HG03066 (cell line): ENCODE results near the gene TTLL5.
"Not testable (repeated sequence)": the region's sequence is repeated elsewhere in the genome, so short reads cannot be mapped to it uniquely, and the experiment has no call there.

Source experiments
- ATAC-seq: cut with Tn5 transposase; IDR thresholded peaks from one replicate; pipeline ENCODE4 v1.9.1; 2021; ENCODE audit warnings: low read depth; ENCODE audit not compliant: unreplicated experiment

TTLL5 gene

DNA sequence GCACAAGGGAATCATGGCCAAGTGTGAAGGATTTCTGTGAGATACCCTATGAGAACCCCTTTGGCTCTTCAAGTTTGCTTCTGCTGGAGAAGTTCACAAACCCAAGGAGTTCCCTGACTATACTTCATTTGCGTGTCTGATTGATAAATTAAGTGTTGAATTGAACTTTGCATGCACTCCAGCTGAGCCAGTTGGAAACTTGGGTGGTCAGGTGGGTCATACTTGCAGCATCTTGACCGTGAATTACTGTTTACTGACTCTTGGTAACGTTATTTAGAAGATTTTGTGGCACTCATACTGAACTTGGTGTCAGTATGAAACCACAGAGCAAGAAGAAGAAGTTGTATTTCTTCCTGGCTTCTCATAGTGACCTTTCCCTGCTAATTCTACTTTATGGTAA lies 243.3 kb downstream of the TTLL5 start:
- ATAC-seq: no peak

DNA sequence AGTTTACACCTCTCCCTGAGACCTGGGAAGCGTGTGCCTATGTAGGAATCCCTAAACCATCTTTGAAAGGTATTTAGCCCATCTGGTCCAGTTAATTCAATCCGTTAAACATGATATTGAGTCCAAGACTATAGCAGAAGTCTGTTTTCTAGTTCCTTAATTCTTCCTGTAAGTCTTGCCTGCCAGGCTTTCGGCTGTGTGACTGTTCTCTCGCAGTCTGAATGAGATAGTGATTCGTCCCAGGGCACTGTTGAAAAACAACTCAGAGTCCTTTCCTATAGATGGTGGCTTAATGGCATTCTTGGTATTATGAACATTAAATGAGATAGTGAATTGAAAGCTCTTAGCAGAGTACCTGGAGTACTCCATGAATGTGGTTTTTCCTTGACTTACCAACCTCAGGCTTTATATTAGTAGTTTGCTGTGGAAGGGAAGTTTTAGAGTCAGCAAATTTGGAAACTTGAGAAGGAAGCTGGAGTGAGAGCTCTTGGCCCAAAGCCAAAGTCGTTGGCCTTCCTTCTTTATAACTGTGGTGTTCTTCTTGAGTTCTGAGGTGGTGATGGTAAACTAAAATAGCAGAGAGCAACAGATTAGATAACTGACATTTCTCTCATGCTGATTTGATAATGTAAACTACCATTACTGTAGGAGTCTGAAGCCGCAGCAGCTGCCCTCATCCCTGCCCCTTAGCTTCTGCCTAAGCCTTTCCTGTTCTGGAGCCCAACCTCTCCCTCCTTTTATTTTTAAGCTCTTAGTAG lies 244.3 kb downstream of the TTLL5 start:
- ATAC-seq: no peak

DNA sequence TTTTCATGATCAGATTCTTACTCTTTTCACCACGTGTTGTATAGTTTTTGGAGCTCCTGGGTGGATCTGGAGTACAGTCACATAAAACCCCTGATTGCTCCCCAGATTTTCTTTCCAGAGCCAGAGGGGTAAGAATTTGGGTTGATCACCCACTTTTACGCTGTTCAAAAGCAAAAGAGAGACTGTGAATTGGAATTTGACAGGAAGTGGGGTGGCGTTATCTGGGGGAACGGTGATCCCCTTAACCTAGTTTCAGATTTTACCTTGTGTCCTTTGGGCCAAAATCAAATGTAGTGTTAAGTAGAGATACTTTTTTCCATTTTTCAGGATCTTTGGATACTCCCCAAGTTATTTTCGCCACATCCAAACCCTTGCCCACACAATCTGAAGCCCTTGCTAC lies 245.2 kb downstream of the TTLL5 start:
- no peak for ATAC-seq

DNA sequence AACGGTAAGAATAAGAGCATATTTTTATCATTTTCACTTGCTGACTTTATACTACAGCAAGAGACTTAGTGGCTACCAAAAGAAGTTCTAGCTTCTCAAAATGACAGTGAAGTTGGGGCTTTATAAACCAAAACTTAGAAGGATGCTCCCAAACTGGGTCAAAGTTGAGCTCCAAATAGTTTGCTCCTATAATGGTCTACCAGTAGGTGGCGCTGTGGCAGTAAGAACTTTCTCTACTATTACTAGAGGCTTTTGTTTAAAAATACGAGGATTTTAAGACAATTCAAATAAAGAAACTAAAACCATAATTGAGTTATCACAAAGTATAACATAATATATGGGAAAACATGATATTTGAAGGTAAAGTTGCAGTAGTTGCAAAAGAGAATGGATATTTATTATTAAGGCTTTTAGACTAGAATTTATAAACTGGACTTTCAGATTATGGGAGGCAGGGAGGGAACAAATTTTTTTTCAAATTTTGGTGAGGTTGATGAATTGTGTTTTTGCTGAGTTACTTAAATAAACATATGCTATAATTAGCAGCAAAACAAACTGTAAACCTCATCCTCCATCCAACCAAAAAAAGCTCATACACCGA lies 245.7 kb downstream of the TTLL5 start:
- no peak for ATAC-seq

DNA sequence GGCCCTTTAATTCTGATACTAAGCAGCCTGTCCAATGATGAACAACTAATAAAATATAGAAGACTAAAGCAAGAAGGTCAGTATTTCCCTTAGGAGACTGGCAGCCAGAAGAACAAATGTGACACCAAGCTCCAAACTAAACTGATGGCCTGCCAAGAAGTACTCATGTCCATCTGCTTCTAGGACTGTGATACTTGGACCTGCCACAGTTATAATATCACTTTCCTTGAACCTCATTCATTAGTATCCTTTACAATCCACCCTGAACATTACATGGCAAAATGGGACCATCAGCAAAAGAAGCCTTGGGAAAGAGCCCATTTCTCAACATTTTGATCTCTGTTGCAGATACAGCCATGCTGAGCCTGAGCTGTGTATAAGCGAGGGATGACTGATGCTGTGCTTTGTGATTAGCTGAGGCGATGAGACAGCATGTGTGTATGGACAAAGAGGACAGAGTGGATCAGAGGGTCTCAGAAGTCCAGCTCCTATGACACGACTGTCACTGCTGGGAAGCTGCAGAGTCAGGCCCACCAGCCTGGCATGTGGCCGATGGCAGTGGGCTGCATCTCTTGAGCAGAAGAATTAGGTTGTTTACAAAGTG lies 246.8 kb downstream of the TTLL5 start:
- no peak for ATAC-seq

DNA sequence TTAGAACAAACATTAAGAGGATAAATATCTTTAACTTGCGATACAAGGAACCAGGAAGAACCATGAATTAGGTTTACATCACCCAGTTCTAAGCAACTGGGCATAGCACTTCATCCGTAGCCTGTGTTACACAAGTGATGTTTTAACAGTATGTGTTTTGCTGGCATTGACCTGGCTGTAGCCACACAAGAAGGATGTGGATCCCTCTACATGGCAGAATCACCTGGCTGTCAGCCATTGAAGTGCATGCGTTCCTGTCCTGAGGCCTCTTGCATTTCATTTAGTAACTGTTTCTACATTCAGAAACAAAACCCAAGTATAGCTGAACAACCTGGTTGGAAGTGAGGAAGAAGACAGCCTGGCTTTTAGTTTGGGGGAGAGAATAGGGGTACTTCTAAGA lies 248.6 kb downstream of the TTLL5 start:
- ATAC-seq: no peak

DNA sequence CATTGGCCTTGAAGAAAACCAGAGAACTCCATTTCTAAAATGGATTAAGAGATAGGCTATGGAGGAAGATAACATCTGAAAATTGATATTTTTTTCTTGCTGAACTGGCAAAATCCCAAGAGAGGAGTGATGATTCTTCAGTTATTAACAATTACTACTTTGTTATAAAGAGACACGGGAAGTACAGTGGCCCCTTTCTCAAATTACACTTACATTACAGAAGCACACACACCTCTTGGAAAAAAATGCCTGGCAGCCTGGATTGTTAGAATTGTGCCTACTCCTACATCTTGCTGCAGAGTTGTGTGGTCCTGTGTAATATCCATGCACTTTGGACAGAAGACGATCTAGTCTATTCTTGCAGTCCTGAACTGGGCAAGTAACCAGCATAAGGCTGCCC lies 249.0 kb downstream of the TTLL5 start:
- ATAC-seq: no peak

DNA sequence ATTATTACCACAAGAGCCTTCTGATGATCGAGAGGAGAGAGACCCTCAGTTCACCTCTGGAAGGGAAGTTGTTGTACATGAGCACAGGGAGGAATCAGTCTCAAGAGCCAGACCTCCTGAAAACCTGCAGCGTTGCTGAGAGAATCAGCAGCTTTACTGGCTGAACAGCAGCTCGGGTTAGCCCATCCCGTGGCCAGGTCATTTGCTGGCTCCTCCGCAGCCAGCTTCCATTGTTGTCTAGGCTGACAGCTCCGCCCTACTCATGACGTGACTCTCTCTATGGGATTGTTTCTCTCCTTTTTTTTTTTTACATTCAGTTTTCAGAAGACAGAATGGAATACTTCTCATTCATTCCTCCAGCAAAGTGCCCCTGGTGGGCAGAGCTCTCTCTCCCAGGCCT lies 250.8 kb downstream of the TTLL5 start:
- no peak for ATAC-seq

DNA sequence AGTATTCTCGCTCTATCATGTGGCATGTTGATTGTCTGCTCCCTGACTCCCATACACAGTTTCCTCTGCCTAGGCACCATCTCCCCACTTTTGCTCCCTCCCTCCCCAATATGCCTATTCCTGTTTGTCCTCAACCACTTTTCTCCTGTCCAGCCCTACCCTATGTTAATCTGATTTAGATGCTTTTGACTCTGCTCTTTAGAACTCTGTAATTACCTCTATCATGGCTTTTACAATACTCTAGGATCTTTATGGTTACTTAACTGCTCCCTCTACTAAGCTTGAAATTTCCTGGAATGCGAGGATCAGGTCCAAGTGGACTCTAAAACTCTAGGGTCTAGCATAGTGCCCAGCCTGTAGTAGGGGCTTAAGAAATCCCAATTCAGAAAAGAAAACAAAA lies 252.1 kb downstream of the TTLL5 start:
- no peak for ATAC-seq

DNA sequence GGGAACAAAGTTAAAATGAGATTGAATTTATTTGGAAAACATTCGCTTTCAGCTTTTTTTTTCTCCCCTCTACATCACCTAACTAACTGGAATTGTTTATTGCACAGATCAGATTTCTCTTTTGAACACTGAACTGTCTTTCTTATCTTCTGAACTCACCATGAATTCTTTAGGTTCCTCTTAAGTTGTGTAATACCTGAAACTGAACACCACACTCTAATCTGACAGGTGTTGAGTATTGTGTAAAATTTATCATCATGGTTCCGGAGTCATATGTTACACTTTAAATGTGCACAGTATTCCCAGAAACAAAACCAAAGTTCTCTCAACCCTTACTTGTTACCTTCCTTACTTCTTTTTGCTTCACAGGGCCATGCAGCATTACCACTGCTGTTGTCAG lies 254.0 kb downstream of the TTLL5 start:
- ATAC-seq: no peak

DNA sequence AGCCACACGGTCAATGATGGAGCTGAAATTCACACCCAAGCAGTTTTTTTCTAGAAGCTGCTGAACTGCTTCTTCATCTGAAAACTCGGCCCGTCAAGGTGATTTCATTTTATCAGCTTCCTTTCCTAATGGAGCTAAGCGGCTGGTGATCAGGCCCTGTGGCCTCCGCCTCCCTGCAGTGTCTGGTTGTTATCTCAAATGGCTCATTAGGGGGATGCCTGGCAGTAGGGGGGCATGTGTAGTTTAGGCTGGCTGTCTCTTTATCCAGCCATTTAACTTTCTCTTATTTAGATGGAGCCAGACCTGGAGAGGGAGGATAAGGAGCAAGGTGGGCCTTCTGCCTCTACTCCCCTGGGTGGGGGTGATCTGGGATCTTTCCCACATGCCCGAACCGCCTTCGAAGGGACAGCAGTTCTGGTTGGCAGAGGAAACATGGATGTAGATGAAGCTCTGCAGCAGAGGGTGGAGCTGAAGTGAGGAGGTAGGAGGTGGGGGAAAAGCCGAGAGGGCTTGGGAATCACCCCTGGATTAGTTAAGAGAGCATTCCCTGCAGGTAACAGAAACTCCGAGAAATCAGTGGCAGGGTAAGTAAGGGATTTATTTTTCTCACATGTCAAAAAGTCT lies 256.4 kb downstream of the TTLL5 start:
- no peak for ATAC-seq

DNA sequence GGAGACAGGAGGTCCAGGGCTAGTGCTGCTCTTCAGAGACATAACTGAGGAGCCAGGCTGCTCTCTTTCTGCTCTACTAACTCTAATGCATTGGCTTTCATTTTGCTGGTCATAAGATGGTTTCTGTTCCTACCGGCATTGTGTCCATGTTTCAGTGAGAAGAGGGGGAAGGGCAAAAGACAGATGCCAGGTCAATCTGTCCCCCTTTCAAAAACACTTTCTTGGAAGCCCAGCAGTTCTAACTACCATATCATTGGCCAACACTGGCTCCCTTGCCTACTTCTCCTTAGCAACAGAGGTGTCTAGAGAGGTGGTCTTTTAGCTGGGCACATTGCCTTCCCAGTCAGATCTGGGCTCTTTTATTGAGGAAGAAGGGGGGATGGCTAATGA lies 256.9 kb downstream of the TTLL5 start:
- no peak for ATAC-seq

DNA sequence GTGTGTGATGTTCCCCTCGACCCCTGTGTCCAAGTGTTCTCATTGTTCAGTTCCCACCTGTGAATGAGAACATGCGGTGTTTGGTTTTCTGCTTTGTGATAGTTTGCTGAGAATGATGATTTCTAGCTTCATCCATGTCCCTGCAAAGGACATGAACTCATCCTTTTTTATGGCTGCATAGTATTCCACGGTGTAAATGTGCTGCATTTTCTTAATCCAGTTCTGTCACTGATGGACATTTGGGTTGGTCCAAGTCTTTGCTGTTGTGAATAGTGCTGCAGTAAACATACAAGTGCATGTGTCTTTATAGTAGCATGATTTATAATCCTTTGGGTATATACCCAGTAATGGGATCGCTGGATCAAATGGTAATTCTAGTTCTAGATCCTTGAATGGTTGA lies 259.4 kb downstream of the TTLL5 start:
- not testable (repeated sequence) for ATAC-seq

DNA sequence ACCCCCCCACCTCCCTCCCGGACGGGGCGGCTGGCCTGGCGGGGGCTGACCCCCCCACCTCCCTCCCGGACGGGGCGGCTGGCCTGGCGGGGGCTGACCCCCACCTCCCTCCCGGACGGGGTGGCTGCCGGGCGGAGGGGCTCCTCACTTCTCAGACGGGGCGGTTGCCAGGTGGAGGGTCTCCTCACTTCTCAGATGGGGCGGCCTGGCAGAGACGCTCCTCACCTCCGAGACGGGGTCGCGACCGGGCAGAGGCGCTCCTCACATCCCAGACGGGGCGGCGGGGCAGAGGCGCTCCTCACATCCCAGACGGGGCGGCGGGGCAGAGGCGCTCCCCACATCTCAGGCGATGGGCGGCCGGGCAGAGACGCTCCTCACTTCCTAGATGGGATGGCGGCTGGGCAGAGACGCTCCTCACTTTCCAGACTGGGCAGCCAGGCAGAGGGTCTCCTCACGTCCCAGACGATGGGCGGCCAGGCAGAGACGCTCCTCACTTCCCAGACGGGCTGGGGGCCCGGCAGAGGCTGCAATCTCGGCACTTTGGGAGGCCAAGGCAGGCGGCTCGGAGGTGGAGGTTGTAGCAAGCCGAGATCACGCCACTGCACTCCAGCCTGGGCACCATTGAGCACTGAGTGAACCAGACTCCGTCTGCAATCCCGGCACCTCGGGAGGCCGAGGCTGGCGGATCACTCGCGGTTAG lies 264.2 kb downstream of the TTLL5 start:
- not testable (repeated sequence) for ATAC-seq

DNA sequence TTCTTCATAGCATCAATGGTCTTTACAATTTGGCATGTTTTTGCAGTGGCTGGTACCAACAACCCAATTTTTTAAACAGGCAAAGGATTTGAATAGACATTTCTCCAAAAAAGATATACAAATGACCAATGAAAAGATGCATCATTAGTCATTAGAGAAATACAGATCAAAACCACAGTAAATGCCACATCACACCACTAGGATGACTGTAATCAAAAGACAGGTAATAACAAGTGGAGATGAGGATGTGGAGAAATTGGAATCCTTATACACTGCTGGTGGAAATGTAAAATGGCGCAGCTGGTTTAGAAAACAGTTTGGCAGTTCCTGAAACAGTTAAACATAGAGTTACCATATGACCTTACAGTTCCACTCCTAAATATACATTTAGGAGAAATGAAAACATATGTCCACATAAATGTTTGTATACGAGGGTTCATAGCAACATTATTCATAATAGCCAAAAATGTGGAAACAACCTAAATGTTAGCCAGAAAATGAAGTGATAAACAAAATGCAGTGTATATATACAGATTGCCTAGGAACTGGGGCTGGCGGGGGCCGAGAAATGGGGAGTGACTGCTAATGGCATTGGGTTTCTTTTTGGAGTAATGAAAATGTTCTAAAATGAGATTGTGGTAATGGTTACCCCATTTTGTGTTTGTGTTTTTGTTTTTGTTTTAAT lies 265.5 kb downstream of the TTLL5 start:
- no peak for ATAC-seq

DNA sequence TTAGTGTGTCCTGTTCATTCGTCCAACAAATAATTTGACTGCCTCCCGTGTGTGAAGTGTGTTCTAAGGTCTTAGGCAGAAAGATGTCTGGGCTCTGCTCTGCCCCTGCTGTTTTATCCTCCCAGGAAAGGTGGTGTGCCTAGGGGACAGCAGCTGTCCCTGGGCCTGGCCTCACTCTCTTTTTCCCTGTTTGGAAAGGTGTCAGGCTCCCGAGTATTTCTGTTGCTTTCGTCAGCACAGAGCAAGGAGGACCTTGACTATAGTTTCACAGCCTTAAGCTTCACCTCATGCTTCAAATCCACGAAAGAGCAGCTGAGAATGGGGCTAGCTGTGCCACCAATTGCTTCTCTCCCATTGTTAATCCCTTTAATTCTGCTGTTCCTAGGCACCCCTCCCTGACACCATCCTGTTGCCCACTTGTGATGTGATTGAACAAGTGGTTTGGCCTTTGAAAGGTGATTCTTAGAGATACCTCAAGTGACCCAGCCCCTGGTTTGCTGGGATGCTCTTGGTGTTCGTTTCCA lies 266.6 kb downstream of the TTLL5 start:
- ATAC-seq: no peak

DNA sequence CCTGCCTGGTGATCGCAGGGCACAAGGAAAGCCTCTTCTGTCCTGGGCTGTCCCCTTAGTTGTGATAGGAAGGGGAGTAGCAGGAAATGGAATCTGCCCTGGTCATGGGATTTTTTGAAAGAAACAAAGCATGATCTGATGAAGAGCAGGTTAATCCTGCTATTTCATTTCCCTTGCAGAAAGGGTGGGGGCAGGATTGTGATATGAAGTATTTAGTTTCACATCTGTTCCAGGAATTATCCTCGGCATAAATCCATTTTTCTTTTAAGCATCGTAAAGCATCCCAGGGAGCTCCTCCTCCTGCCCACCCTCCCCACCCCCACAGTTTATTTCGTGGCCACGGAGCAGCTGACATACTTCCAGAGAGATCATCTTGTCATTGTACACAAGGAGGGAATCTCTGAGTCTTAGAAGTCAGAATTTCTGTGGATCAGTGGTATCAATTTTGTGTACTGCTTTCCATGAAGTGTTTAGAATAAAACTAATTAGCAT lies 267.7 kb downstream of the TTLL5 start:
- ATAC-seq: no peak

DNA sequence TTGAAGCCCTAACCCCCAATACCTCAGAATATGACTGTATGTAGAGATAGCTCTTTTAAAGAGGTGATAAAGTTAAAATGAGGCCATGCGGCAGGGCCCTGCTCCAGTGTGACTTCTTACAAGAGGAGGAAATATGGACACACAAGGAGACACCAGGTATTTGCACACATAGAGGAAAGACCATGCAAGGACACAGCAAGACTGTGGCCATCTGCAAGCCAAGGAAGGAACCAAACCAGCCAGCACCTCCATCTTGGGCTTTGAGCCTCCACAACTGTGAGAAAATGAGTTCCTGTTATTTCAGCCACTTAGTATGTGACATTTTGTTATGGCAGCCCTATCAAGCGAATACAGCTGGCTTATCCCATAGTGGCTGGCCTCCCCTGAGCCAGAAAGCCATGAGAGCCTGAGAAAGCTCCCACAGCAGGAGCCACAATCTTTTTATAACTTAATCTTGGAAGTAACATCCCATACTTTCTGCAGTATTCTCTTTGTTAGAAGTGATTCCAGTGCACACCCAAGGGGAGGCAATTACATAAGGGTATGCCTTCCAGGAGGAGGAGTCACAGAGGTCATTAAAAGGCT lies 272.8 kb downstream of the TTLL5 start:
- ATAC-seq: no peak

DNA sequence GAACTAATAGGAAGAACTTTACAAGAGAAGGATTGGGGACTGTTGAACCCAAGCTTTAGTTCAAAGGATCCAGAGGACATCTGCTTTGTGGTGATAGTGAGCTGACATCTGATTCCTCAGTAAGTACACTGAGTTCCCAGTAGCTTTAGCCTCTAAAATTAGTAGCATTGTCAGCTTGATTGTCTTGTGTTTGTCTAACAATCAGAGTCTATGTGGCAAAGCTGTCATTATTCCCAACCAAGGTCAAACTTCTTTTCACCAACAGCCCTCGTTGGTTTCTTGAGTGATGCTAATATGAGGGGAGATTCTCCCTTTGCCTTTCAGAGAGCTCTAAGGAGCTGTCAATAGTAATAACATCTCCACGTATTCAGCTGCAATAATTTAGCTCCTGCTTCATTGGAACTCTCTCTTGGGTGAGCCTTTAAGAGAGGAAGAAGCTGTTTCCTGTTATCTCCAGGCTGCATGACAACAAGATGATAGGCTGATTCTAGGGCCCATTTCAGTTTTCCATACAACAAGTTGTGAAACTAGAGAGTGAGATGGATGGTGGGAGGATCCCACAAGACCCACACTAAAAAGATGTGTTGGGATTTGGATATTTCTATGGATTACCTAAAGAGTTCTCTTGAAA lies 274.1 kb downstream of the TTLL5 start:
- no peak for ATAC-seq
